Measurements from ENCODE around the gene HNRNPA2B1. TPM values are rescaled to one million over a fixed set of nuclear protein-coding genes. Genes with fewer than 3 reads are reported as not detected.

Gene HNRNPA2B1
- total RNA-seq, 3 donors from 2014 or later (not counting 1 experiment from before 2014, with no cell fraction given): 473 to 627 (median 585) TPM

DNA sequence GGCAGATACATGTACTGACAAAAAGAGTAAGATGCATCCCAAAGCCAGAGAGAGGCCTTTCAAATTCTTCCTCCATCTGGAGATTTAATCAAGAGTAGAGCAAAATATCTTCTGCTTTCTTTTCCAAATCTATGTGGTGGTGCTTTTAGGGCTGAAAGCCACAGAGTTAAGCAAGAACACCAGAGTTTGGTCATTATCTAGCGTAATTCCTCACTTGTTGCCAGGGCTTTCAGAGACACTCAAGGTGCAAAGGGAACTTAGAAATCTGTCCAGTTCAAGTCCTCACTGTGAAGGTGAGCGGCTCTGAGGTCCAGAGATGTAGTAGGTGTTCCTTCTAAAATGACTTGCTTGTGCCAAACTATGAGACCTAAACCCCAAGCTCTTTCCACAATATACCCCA is 59.5 kb downstream of the HNRNPA2B1 start:
- TF ChIP-seq, protein P1, sequence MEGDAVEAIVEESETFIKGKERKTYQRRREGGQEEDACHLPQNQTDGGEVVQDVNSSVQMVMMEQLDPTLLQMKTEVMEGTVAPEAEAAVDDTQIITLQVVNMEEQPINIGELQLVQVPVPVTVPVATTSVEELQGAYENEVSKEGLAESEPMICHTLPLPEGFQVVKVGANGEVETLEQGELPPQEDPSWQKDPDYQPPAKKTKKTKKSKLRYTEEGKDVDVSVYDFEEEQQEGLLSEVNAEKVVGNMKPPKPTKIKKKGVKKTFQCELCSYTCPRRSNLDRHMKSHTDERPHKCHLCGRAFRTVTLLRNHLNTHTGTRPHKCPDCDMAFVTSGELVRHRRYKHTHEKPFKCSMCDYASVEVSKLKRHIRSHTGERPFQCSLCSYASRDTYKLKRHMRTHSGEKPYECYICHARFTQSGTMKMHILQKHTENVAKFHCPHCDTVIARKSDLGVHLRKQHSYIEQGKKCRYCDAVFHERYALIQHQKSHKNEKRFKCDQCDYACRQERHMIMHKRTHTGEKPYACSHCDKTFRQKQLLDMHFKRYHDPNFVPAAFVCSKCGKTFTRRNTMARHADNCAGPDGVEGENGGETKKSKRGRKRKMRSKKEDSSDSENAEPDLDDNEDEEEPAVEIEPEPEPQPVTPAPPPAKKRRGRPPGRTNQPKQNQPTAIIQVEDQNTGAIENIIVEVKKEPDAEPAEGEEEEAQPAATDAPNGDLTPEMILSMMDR (IDR thresholded peaks at IDR 0.05): no peak
- Histone ChIP-seq H3K4me3 (ENCODE audit: low read length) (no peak overlapping the region), H3K9me3 (ENCODE audit: control insufficient read depth, insufficient read depth, low read length) (no peaks in the 10 kb centered on the region), H3K27ac (ENCODE audit: low read length) (no peak overlapping the region), H3K27me3 (ENCODE audit: control insufficient read depth, insufficient read depth, low read length) (no peaks in the 10 kb centered on the region), H3K36me3 (ENCODE audit: control insufficient read depth, insufficient read depth, low read length) (no peaks in the 10 kb centered on the region), H3K4me1 (ENCODE audit: control insufficient read depth, insufficient read depth, low read length) (no peaks in the 10 kb centered on the region)
- Mint-ChIP-seq H3K4me3 (no peak overlapping the region), H3K27me3 (ENCODE audit: low read depth in 2 of 2) (peaks cover 13 to 19% of the 10 kb centered on the region in 2 donors), H3K36me3 (no peaks in the 10 kb centered on the region), H3K27ac (no peak overlapping the region), H3K9me3 (no peaks in the 10 kb centered on the region), H3K4me1 (no peaks in the 10 kb centered on the region)
- intact Hi-C loops (cut with micrococcal nuclease): no loop called here
- ATAC-seq (no peak), DNase-seq (no peak)
- 79% methylated on average over 1 of the region's 2 CpGs for WGBS (ENCODE audit: insufficient coverage)

DNA sequence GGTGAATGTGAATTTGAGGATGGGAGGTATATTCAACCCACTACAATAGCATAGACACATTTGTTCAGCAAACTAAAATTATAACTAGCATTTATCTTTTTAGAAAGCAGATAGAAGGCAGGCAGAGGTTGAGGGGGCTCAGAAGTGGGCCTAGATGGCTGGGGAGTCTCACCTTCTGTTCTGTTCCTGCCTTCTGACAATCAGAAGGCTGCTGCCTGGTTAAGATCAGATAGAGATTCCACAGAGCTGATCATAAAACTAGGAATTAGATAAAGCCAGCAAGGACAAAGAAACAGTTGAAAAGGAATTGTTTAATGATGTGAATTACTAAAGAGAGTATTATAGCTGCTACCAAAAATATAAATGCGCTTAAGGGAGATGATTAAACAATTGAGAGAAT is 60.2 kb downstream of the HNRNPA2B1 start:
- TF ChIP-seq, protein P1 (IDR thresholded peaks at IDR 0.05): no peak
- Mint-ChIP-seq H3K4me3 (no peak overlapping the region), H3K27me3 (ENCODE audit: low read depth in 2 of 2) (peaks cover 13 to 19% of the 10 kb centered on the region in 2 donors), H3K4me1 (no peaks in the 10 kb centered on the region), H3K36me3 (no peaks in the 10 kb centered on the region), H3K27ac (no peak overlapping the region), H3K9me3 (no peaks in the 10 kb centered on the region)
- intact Hi-C loops (cut with micrococcal nuclease): no loop called here
- H3K9me3 ChIP-seq (ENCODE audit: control insufficient read depth, insufficient read depth, low read length): no peaks in the 10 kb centered on the region
- no peak overlapping the region for H3K27ac ChIP-seq (ENCODE audit: low read length)
- H3K27me3 ChIP-seq (ENCODE audit: control insufficient read depth, insufficient read depth, low read length): no peaks in the 10 kb centered on the region
- H3K4me1 ChIP-seq (ENCODE audit: control insufficient read depth, insufficient read depth, low read length): no peaks in the 10 kb centered on the region
- no CpG with 5 or more reads among the region's 1 CpG for WGBS (ENCODE audit: insufficient coverage)
- H3K36me3 ChIP-seq (ENCODE audit: control insufficient read depth, insufficient read depth, low read length): no peaks in the 10 kb centered on the region
- no peak overlapping the region for H3K4me3 ChIP-seq (ENCODE audit: low read length)
- DNase-seq (no peak), ATAC-seq (no peak)

Other genes starting within 250 kb of the HNRNPA2B1 start
- 1 to 10 TPM in 1 of 3 donors, under 1 TPM in 2; 0.68 to 2.0 (median 1.00) TPM for gene NFE2L3, start 48.5 kb downstream of the HNRNPA2B1 start, total RNA-seq
- 100 to 1,000 TPM; 103 to 126 (median 109) TPM for gene CBX3, start 999 bp upstream of the HNRNPA2B1 start, total RNA-seq
- 10 to 100 TPM; 17.2 to 26.8 (median 21.3) TPM for gene SNX10, start 91.1 kb upstream of the HNRNPA2B1 start, total RNA-seq